Uterus (tissue), 2 donors: Measurements from ENCODE around the gene SLC44A3.

Experiments
- POLR2A ChIP-seq, 2 donors: fragments of 450-650 bp; IDR thresholded peaks; one replicate each; pipeline ENCODE4 v1.6.1; 2016; ENCODE audit warnings: antibody characterized with exemption in 2 of 2, mild to moderate bottlenecking in 1 of 2, moderate library complexity in 1 of 2
- TF ChIP-seq, protein P1 (sequence below), 4 experiments: fragments of 200-600 bp in 2 of 4; fragments of 450-650 bp in 2 of 4; sonication (generic) in 2 of 4; IDR thresholded peaks; one replicate each; pipeline ENCODE4 v1.5.1; 2016 to 2019; ENCODE audit warnings: antibody characterized with exemption in 4 of 4, mild to moderate bottlenecking in 2 of 4, moderate library complexity in 1 of 4

GRCh38 chr1:94884507-94884906 is 64.3 kb downstream of the SLC44A3 start:
- TF ChIP-seq, protein P1, sequence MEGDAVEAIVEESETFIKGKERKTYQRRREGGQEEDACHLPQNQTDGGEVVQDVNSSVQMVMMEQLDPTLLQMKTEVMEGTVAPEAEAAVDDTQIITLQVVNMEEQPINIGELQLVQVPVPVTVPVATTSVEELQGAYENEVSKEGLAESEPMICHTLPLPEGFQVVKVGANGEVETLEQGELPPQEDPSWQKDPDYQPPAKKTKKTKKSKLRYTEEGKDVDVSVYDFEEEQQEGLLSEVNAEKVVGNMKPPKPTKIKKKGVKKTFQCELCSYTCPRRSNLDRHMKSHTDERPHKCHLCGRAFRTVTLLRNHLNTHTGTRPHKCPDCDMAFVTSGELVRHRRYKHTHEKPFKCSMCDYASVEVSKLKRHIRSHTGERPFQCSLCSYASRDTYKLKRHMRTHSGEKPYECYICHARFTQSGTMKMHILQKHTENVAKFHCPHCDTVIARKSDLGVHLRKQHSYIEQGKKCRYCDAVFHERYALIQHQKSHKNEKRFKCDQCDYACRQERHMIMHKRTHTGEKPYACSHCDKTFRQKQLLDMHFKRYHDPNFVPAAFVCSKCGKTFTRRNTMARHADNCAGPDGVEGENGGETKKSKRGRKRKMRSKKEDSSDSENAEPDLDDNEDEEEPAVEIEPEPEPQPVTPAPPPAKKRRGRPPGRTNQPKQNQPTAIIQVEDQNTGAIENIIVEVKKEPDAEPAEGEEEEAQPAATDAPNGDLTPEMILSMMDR (IDR thresholded peaks at IDR 0.05) = no peak
- TF ChIP-seq POLR2A (IDR thresholded peaks at IDR 0.05) = no peak
